Activated CD4-positive, alpha-beta T cell treated with anti-CD3 and anti-CD28 coated beads for 24 hours (primary cell): ENCODE measurements around the gene CDH4.
"Not testable (repeated sequence)": the region's sequence is repeated elsewhere in the genome, so short reads cannot be mapped to it uniquely, and the experiment has no call there.

Experiments used
- DNase-seq, 2 donors: peaks; one replicate each; pipeline ENCODE4 v3.0.0-alpha.2; 2020; ENCODE audit warnings: low read depth in 2 of 2

CDH4 gene

GRCh38 chr20:61253640-61254511 lies 1.8 kb downstream of the CDH4 start:
- DNase-seq: no peak

GRCh38 chr20:61254881-61255626 lies 3.0 kb downstream of the CDH4 start:
- DNase-seq: no peak

GRCh38 chr20:61256365-61256764 lies 4.3 kb downstream of the CDH4 start:
- no peak for DNase-seq

- DNase-seq: no peak
Observed at GRCh38 chr20:61256824-61257223, 4.8 kb downstream of the CDH4 start.

GRCh38 chr20:61257611-61258010 lies 5.5 kb downstream of the CDH4 start:
- no peak for DNase-seq

GRCh38 chr20:61259741-61260140 lies 7.7 kb downstream of the CDH4 start:
- DNase-seq: no peak

- no peak for DNase-seq
Observed at GRCh38 chr20:61260905-61261304, 8.8 kb downstream of the CDH4 start.

GRCh38 chr20:61262036-61262435 lies 10.0 kb downstream of the CDH4 start:
- no peak for DNase-seq

- DNase-seq: no peak
Observed at GRCh38 chr20:61262514-61262913, 10.5 kb downstream of the CDH4 start.

GRCh38 chr20:61263084-61263695 lies 11.1 kb downstream of the CDH4 start:
- DNase-seq: peak in 1 of 2 donors; percentile 28

- DNase-seq: no peak
Observed at GRCh38 chr20:61263938-61264337, 11.9 kb downstream of the CDH4 start.

GRCh38 chr20:61267241-61267640 lies 15.2 kb downstream of the CDH4 start:
- no peak for DNase-seq

- DNase-seq: no peak
Observed at GRCh38 chr20:61268024-61268423, 16.0 kb downstream of the CDH4 start.

- no peak for DNase-seq
Observed at GRCh38 chr20:61271312-61272231, 19.5 kb downstream of the CDH4 start.

- DNase-seq: not testable (repeated sequence)
Observed at GRCh38 chr20:61273024-61273423, 21.0 kb downstream of the CDH4 start.

- DNase-seq: not testable (repeated sequence)
Observed at GRCh38 chr20:61273666-61274065, 21.6 kb downstream of the CDH4 start.

GRCh38 chr20:61274326-61274725 lies 22.3 kb downstream of the CDH4 start:
- no peak for DNase-seq

- no peak for DNase-seq
Observed at GRCh38 chr20:61278296-61278695, 26.2 kb downstream of the CDH4 start.

- no peak for DNase-seq
Observed at GRCh38 chr20:61279621-61280150, 27.6 kb downstream of the CDH4 start.

GRCh38 chr20:61280217-61280980 lies 28.3 kb downstream of the CDH4 start:
- DNase-seq: no peak
